ENCODE data around the gene RABIF. TPM values are rescaled to one million over a fixed set of nuclear protein-coding genes. Genes with fewer than 3 reads are reported as not detected.

RABIF gene
- total RNA-seq, 1 donor from 2014 or later, result 7.0 TPM

DNA sequence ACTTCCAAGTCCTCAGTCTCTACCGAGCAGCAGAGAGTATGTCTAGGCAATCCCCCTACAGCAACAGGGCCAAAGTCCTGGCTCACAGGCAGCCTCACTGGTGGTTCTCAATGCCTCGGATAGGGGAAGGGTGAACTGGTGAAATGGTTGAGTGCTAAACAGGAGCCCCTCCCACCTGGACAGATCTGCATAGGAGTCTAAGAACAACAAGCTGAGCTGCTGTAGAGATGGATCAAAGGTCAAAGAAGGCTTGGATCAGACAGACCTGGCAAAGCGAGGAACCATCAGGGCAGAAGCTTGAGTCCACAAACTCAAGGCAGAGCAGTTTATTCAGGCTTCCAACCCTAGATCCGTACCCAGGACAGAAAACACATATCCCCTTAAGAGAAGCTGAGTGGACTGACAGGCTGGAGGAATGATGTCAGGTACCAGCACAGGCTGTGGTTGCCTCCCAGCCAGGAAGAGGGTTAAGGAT is 31.8 kb downstream of the RABIF start:
- no peaks in the 10 kb centered on the region for H3K36me3 Mint-ChIP-seq
- no peaks in the 10 kb centered on the region for H3K9me3 Mint-ChIP-seq
- no peak overlapping the region for H3K27ac Mint-ChIP-seq
- H3K27me3 Mint-ChIP-seq (ENCODE audit: low read depth), result peaks cover under 1% of the 10 kb centered on the region
- H3K4me3 Mint-ChIP-seq, result no peak overlapping the region
- peaks cover 9% of the 10 kb centered on the region for H3K4me1 Mint-ChIP-seq
- TF ChIP-seq, protein P1, sequence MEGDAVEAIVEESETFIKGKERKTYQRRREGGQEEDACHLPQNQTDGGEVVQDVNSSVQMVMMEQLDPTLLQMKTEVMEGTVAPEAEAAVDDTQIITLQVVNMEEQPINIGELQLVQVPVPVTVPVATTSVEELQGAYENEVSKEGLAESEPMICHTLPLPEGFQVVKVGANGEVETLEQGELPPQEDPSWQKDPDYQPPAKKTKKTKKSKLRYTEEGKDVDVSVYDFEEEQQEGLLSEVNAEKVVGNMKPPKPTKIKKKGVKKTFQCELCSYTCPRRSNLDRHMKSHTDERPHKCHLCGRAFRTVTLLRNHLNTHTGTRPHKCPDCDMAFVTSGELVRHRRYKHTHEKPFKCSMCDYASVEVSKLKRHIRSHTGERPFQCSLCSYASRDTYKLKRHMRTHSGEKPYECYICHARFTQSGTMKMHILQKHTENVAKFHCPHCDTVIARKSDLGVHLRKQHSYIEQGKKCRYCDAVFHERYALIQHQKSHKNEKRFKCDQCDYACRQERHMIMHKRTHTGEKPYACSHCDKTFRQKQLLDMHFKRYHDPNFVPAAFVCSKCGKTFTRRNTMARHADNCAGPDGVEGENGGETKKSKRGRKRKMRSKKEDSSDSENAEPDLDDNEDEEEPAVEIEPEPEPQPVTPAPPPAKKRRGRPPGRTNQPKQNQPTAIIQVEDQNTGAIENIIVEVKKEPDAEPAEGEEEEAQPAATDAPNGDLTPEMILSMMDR (IDR thresholded peaks at IDR 0.05; ENCODE audit: unreplicated experiment), result no peak
- no peak for DNase-seq (ENCODE audit: low spot score in 2 of 2, unreplicated experiment in 2 of 2)

DNA sequence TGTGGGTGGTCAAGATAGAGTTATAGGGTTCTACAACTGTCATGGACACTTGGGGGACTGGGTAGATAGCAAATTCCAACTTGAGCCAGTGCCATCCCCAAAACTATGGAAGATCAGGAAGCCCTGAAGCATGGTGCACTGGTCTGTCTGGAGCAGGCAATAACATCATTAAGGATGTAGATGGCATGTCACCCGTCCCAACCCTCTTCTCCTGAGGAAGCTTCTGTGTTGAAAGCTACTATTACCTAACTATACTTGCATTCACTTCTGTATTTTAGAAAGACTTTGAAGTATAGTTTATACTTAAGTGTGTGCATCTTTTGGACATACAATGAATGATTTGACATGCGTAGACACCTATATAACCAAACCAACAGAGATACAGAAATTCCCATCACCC is 32.9 kb downstream of the RABIF start:
- Mint-ChIP-seq H3K36me3 (no peaks in the 10 kb centered on the region), H3K4me3 (no peak overlapping the region)

DNA sequence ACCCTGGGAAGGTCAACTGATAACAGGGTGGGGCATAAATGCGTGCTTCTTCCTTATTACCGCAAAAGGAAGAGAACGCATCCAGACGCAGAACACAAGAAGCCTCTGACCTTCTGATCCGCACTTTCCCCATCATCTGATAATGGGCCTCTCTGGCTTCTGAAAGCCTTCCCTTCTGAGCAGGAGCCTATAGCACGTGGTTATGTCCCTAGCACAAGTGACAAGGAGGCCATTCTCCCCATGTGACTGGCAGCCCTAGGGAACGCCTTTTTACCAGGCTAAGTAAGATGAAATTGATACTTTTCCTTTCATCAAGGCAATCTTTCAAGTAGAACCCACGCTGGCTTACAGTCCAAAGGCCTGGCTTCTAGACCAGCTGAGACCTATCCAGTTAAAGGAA is 34.2 kb downstream of the RABIF start:
- Mint-ChIP-seq H3K9me3 (no peaks in the 10 kb centered on the region), H3K36me3 (no peaks in the 10 kb centered on the region), H3K27me3 (ENCODE audit: low read depth) (no peaks in the 10 kb centered on the region), H3K4me1 (peaks cover under 1% of the 10 kb centered on the region), H3K27ac (no peak overlapping the region), H3K4me3 (no peak overlapping the region)
- DNase-seq (ENCODE audit: low spot score in 2 of 2, unreplicated experiment in 2 of 2), result no peak
- TF ChIP-seq, protein P1 (IDR thresholded peaks at IDR 0.05; ENCODE audit: unreplicated experiment), result no peak

More for the DNA sequence above, 32.9 kb downstream of the RABIF start:
- Mint-ChIP-seq H3K27ac (no peak overlapping the region), H3K9me3 (no peaks in the 10 kb centered on the region), H3K4me1 (peaks cover 2% of the 10 kb centered on the region), H3K27me3 (ENCODE audit: low read depth) (no peaks in the 10 kb centered on the region)
- no peak for DNase-seq (ENCODE audit: low spot score in 2 of 2, unreplicated experiment in 2 of 2)
- TF ChIP-seq, protein P1 (IDR thresholded peaks at IDR 0.05; ENCODE audit: unreplicated experiment), result no peak

DNA sequence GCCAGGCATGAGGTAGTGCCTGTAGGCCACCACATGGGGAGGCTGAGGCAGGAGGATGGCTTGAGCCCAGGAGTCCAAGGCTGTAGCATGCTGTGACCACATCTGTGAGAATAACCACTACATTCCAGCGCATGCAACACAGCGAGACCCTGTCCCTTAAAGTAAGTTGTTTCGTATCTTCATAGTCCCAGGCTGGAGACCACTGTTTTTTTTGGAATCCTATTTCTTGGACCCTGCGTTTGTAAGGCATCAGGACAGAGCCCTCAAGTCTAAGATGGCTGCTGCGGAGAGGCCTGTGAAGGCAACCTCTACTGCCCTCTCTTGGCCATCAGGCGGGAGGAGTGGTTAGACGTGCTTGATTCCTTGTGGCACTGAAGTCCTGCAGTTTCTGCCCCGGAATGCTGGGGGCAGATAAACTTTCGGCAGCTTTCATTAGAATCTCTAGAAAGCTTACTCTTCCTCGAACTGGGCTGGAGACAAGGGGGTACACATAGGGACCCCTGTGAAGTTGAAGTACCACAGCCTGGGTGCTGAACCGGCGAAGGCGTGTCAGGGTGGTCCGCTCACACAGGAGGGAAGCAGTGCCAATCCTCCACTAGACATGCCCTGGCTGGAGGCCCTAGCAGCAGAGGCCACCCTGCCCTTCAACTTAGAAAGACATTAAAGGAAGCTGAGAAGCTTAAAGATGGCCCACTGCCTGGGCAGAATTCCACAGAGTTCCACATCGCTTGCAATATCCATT is 36.6 kb downstream of the RABIF start:
- no peak overlapping the region for H3K27ac Mint-ChIP-seq
- no peaks in the 10 kb centered on the region for H3K4me1 Mint-ChIP-seq
- TF ChIP-seq, protein P1 (IDR thresholded peaks at IDR 0.05; ENCODE audit: unreplicated experiment), result peak; percentile 32
- H3K4me3 Mint-ChIP-seq, result no peak overlapping the region
- H3K27me3 Mint-ChIP-seq (ENCODE audit: low read depth), result no peaks in the 10 kb centered on the region
- no peaks in the 10 kb centered on the region for H3K36me3 Mint-ChIP-seq
- DNase-seq (ENCODE audit: low spot score in 2 of 2, unreplicated experiment in 2 of 2), result no peak
- no peaks in the 10 kb centered on the region for H3K9me3 Mint-ChIP-seq

DNA sequence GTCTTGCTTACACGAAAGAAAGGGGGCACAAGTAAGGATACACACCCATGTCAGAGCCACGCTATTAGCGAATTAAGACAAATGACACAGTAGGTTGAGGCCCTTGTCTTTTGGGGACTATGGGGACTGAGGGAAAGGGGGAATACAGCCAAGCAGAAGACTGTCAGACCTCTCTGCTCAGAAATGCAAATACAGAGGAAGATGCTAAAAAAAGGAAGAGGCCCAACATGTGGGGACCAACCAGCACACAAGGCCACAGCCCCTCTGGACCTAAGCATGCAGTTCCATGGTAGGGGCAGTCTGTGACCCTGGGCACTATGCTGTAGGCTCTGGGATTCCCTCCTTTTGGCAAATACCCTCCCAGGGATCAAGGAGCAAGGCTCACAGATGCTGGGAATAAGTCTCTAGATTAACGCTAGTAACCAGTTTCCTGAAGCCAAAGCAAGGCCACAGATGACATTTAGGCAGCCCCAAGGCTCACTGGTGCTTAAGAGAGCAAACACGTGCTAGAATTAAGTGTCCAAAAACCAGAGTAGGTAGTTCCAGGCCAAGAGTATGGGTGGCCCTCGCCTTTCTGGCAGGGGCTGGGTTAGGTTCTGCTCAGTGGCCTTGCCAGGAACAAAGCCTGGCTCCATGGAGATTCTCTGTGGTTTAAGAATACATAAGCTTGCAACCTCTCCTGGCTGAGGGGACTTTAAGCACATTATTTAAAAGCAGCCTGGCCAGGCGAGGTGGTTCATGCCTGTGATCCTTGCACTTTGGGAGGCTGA is 38.2 kb downstream of the RABIF start:
- no peaks in the 10 kb centered on the region for H3K9me3 Mint-ChIP-seq
- no peaks in the 10 kb centered on the region for H3K27me3 Mint-ChIP-seq (ENCODE audit: low read depth)
- no peak for DNase-seq (ENCODE audit: low spot score in 2 of 2, unreplicated experiment in 2 of 2)
- TF ChIP-seq, protein P1 (IDR thresholded peaks at IDR 0.05; ENCODE audit: unreplicated experiment), result no peak
- no peak overlapping the region for H3K27ac Mint-ChIP-seq
- H3K4me1 Mint-ChIP-seq, result no peaks in the 10 kb centered on the region
- H3K36me3 Mint-ChIP-seq, result no peaks in the 10 kb centered on the region
- H3K4me3 Mint-ChIP-seq, result no peak overlapping the region

Data from mesothelial cell of epicardium (in vitro differentiated cells).